A549 (cell line): ENCODE measurements around the gene HDC.

ENCODE experiments used
- FOSL2 ChIP-seq, 2 experiments: fragments of 450-650 bp in 1 of 2; fragments of >200 bp in 1 of 2; sonication (Bioruptor Twin) in 1 of 2; formaldehyde crosslinking; IDR thresholded peaks; 2 replicates each; pipeline versions ENCODE4 v1.5.0 to v1.6.1; 2016 to 2020; ENCODE audit warnings: mild to moderate bottlenecking in 1 of 2, moderate library complexity in 1 of 2
- POLR2A ChIP-seq: IDR thresholded peaks from 2 replicates; pipeline ENCODE4 v1.6.1; 2012; ENCODE audit warnings: mild to moderate bottlenecking, low read length
- TFCP2L1 ChIP-seq: fragments of 250-450 bp; sonication (Bioruptor Pico); IDR thresholded peaks from 2 replicates; pipeline ENCODE4 v1.5.0; 2021; ENCODE audit warnings: mild to moderate bottlenecking

DNA sequence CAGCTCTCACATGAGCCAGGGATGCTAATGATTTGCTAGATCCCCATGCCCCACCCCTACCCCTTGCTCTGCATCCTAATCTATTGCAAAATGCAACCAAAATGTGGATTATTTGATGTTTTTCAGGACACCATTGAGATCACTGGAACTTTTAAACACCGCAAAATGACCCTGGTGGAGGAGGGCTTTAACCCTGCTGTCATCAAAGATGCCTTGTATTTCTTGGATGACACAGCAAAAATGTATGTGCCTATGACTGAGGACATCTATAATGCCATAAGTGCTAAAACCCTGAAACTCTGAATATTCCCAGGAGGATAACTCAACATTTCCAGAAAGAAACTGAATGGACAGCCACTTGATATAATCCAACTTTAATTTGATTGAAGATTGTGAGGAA lies 29.7 kb downstream of the HDC start:
- TF ChIP-seq POLR2A (no peak), TFCP2L1 (CRISPR knock-in tag) (no peak), FOSL2 (IDR thresholded peaks at IDR 0.05) (no peak), FOSL2 (CRISPR knock-in tag; IDR thresholded peaks at IDR 0.05) (no peak)
